ENCODE data around the gene ADK. TPM values are rescaled to one million over a fixed set of nuclear protein-coding genes. Genes with fewer than 3 reads are reported as not detected.
"Not testable (repeated sequence)": the region's sequence is repeated elsewhere in the genome, so short reads cannot be mapped to it uniquely, and the experiment has no call there.

Gene ADK
- total RNA-seq, 1 donor: 34.2 TPM

- no peak overlapping the region for H3K4me3 ChIP-seq (ENCODE audit: low read length)
- no peaks in the 10 kb centered on the region for H3K4me1 ChIP-seq (ENCODE audit: insufficient read depth, low read length)
- no peaks in the 10 kb centered on the region for H3K27me3 ChIP-seq (ENCODE audit: insufficient read depth, low read length)
- no peaks in the 10 kb centered on the region for H3K9me3 ChIP-seq (ENCODE audit: low read depth, low read length)
Observed at GRCh38 chr10:74575191-74575720, 424.2 kb downstream of the ADK start.

- H3K27me3 ChIP-seq (ENCODE audit: insufficient read depth, low read length): no peaks in the 10 kb centered on the region
Observed at GRCh38 chr10:74575912-74576311, 424.9 kb downstream of the ADK start.

GRCh38 chr10:74576586-74576985 lies 425.6 kb downstream of the ADK start:
- H3K4me1 ChIP-seq (ENCODE audit: insufficient read depth, low read length): no peaks in the 10 kb centered on the region
- no peaks in the 10 kb centered on the region for H3K9me3 ChIP-seq (ENCODE audit: low read depth, low read length)
- no peaks in the 10 kb centered on the region for H3K27me3 ChIP-seq (ENCODE audit: insufficient read depth, low read length)
- H3K4me3 ChIP-seq (ENCODE audit: low read length): no peak overlapping the region

More at GRCh38 chr10:74575912-74576311, 424.9 kb downstream of the ADK start:
- no peak overlapping the region for H3K4me3 ChIP-seq (ENCODE audit: low read length)
- H3K9me3 ChIP-seq (ENCODE audit: low read depth, low read length): no peaks in the 10 kb centered on the region
- no peaks in the 10 kb centered on the region for H3K4me1 ChIP-seq (ENCODE audit: insufficient read depth, low read length)

- not testable (repeated sequence) for H3K4me1 ChIP-seq (ENCODE audit: insufficient read depth, low read length); H3K9me3 ChIP-seq (ENCODE audit: low read depth, low read length); H3K4me3 ChIP-seq (ENCODE audit: low read length); H3K27me3 ChIP-seq (ENCODE audit: insufficient read depth, low read length)
Observed at GRCh38 chr10:74580438-74580837, 429.4 kb downstream of the ADK start.

GRCh38 chr10:74582566-74582965 lies 431.5 kb downstream of the ADK start:
- Histone ChIP-seq H3K9me3 (ENCODE audit: low read depth, low read length) (no peaks in the 10 kb centered on the region), H3K27me3 (ENCODE audit: insufficient read depth, low read length) (no peaks in the 10 kb centered on the region), H3K4me1 (ENCODE audit: insufficient read depth, low read length) (peaks cover 15% of the 10 kb centered on the region), H3K4me3 (ENCODE audit: low read length) (no peak overlapping the region)

- Histone ChIP-seq H3K9me3 (ENCODE audit: low read depth, low read length) (no peaks in the 10 kb centered on the region), H3K4me3 (ENCODE audit: low read length) (no peak overlapping the region), H3K27me3 (ENCODE audit: insufficient read depth, low read length) (no peaks in the 10 kb centered on the region), H3K4me1 (ENCODE audit: insufficient read depth, low read length) (peaks cover 15% of the 10 kb centered on the region)
Observed at GRCh38 chr10:74585231-74586087, 434.4 kb downstream of the ADK start.

- Histone ChIP-seq H3K27me3 (ENCODE audit: insufficient read depth, low read length) (no peaks in the 10 kb centered on the region), H3K4me3 (ENCODE audit: low read length) (no peak overlapping the region), H3K4me1 (ENCODE audit: insufficient read depth, low read length) (peaks cover 15% of the 10 kb centered on the region), H3K9me3 (ENCODE audit: low read depth, low read length) (no peaks in the 10 kb centered on the region)
Observed at GRCh38 chr10:74586088-74586585, 435.1 kb downstream of the ADK start.

- H3K9me3 ChIP-seq (ENCODE audit: low read depth, low read length): no peaks in the 10 kb centered on the region
- peaks cover 15% of the 10 kb centered on the region for H3K4me1 ChIP-seq (ENCODE audit: insufficient read depth, low read length)
- H3K4me3 ChIP-seq (ENCODE audit: low read length): no peak overlapping the region
- H3K27me3 ChIP-seq (ENCODE audit: insufficient read depth, low read length): no peaks in the 10 kb centered on the region
Observed at GRCh38 chr10:74587109-74587854, 436.3 kb downstream of the ADK start.

GRCh38 chr10:74589226-74589673 lies 438.2 kb downstream of the ADK start:
- H3K4me1 ChIP-seq (ENCODE audit: insufficient read depth, low read length): peaks cover 10% of the 10 kb centered on the region
- no peak overlapping the region for H3K4me3 ChIP-seq (ENCODE audit: low read length)
- no peaks in the 10 kb centered on the region for H3K9me3 ChIP-seq (ENCODE audit: low read depth, low read length)
- no peaks in the 10 kb centered on the region for H3K27me3 ChIP-seq (ENCODE audit: insufficient read depth, low read length)

GRCh38 chr10:74589851-74590250 lies 438.8 kb downstream of the ADK start:
- Histone ChIP-seq H3K4me1 (ENCODE audit: insufficient read depth, low read length) (peaks cover 10% of the 10 kb centered on the region), H3K27me3 (ENCODE audit: insufficient read depth, low read length) (no peaks in the 10 kb centered on the region), H3K9me3 (ENCODE audit: low read depth, low read length) (no peaks in the 10 kb centered on the region), H3K4me3 (ENCODE audit: low read length) (no peak overlapping the region)

- no peaks in the 10 kb centered on the region for H3K9me3 ChIP-seq (ENCODE audit: low read depth, low read length)
- no peak overlapping the region for H3K4me3 ChIP-seq (ENCODE audit: low read length)
- H3K27me3 ChIP-seq (ENCODE audit: insufficient read depth, low read length): no peaks in the 10 kb centered on the region
- H3K4me1 ChIP-seq (ENCODE audit: insufficient read depth, low read length): no peaks in the 10 kb centered on the region
Observed at GRCh38 chr10:74593470-74593869, 442.4 kb downstream of the ADK start.

GRCh38 chr10:74596713-74597112 lies 445.7 kb downstream of the ADK start:
- H3K9me3 ChIP-seq (ENCODE audit: low read depth, low read length): no peaks in the 10 kb centered on the region
- H3K4me3 ChIP-seq (ENCODE audit: low read length): no peak overlapping the region

GRCh38 chr10:74598891-74599566 lies 448.0 kb downstream of the ADK start:
- no peaks in the 10 kb centered on the region for H3K27me3 ChIP-seq (ENCODE audit: insufficient read depth, low read length)
- no peaks in the 10 kb centered on the region for H3K9me3 ChIP-seq (ENCODE audit: low read depth, low read length)
- no peaks in the 10 kb centered on the region for H3K4me1 ChIP-seq (ENCODE audit: insufficient read depth, low read length)
- no peak overlapping the region for H3K4me3 ChIP-seq (ENCODE audit: low read length)

More at GRCh38 chr10:74596713-74597112, 445.7 kb downstream of the ADK start:
- no peaks in the 10 kb centered on the region for H3K27me3 ChIP-seq (ENCODE audit: insufficient read depth, low read length)
- no peaks in the 10 kb centered on the region for H3K4me1 ChIP-seq (ENCODE audit: insufficient read depth, low read length)

- Histone ChIP-seq H3K4me3 (ENCODE audit: low read length) (no peak overlapping the region), H3K9me3 (ENCODE audit: low read depth, low read length) (no peaks in the 10 kb centered on the region), H3K4me1 (ENCODE audit: insufficient read depth, low read length) (no peaks in the 10 kb centered on the region), H3K27me3 (ENCODE audit: insufficient read depth, low read length) (no peaks in the 10 kb centered on the region)
Observed at GRCh38 chr10:74599672-74600071, 448.7 kb downstream of the ADK start.

GRCh38 chr10:74600170-74600569 lies 449.1 kb downstream of the ADK start:
- H3K9me3 ChIP-seq (ENCODE audit: low read depth, low read length): no peaks in the 10 kb centered on the region
- no peaks in the 10 kb centered on the region for H3K27me3 ChIP-seq (ENCODE audit: insufficient read depth, low read length)
- no peak overlapping the region for H3K4me3 ChIP-seq (ENCODE audit: low read length)
- no peaks in the 10 kb centered on the region for H3K4me1 ChIP-seq (ENCODE audit: insufficient read depth, low read length)

Data from mononuclear cell (primary cell).